GM13977 (cell line): ENCODE results near the gene C19orf67.
A peak's percentile ranks its signal among the peaks of the same experiment; 100 is the strongest.
"Not testable (repeated sequence)": the region's sequence is repeated elsewhere in the genome, so short reads cannot be mapped to it uniquely, and the experiment has no call there.

ENCODE experiments used
- DNase-seq: peaks from one replicate; pipeline ENCODE4 v3.0.0; 2012; ENCODE audit warnings: low spot score
- CTCF ChIP-seq: IDR thresholded peaks from 2 replicates; pipeline ENCODE4 v1.5.1; 2012; ENCODE audit warnings: mild to moderate bottlenecking, control low read depth; ENCODE audit not compliant: insufficient read depth; ENCODE audit errors: extremely low read depth, missing control alignments
- in situ Hi-C: fragments of 300-500 bp; cut with MboI; formaldehyde crosslinking; loops from one replicate; pipeline ENCODE4 v1.12.0; 2022; ENCODE audit warnings: low sequenced_read_pairs, low pct_unique_long_range_greater_than_20kb, mixed read lengths, inconsistent platforms; ENCODE audit not compliant: unreplicated experiment

Gene C19orf67

GRCh38 chr19:14053500-14053899 is 32.1 kb downstream of the C19orf67 start:
- TF ChIP-seq CTCF = no peak
- in situ Hi-C loops = loop anchor here (25.0 kb wide), 1 partner anchor 466 kb away; no protein-coding TSS in a partner anchor
- DNase-seq = no peak

- no peak for TF ChIP-seq CTCF
- no peak for DNase-seq
- in situ Hi-C loops = loop anchor here (25.0 kb wide), 1 partner anchor 466 kb away; no protein-coding TSS in a partner anchor
Observed at GRCh38 chr19:14053032-14053431, 32.6 kb downstream of the C19orf67 start.

- DNase-seq = no peak
- in situ Hi-C loops = loop anchor here (25.0 kb wide), 1 partner anchor 465 kb away; no protein-coding TSS in a partner anchor
- TF ChIP-seq CTCF = no peak
Observed at GRCh38 chr19:14052470-14052869, 33.1 kb downstream of the C19orf67 start.

- DNase-seq = no peak
- in situ Hi-C loops = loop anchor here (25.0 kb wide), 1 partner anchor 465 kb away; no protein-coding TSS in a partner anchor
- no peak for TF ChIP-seq CTCF
Observed at GRCh38 chr19:14051980-14052379, 33.6 kb downstream of the C19orf67 start.

GRCh38 chr19:14050961-14051360 is 34.6 kb downstream of the C19orf67 start:
- DNase-seq = not testable (repeated sequence)
- in situ Hi-C loops = loop anchor here (25.0 kb wide), 1 partner anchor 464 kb away; no protein-coding TSS in a partner anchor

- in situ Hi-C loops = loop anchor here (25.0 kb wide), 1 partner anchor 463 kb away; no protein-coding TSS in a partner anchor
- TF ChIP-seq CTCF = no peak
- DNase-seq = no peak
Observed at GRCh38 chr19:14050512-14050911, 35.1 kb downstream of the C19orf67 start.

GRCh38 chr19:14048443-14049153 is 37.0 kb downstream of the C19orf67 start:
- peak; percentile 87 for TF ChIP-seq CTCF
- in situ Hi-C loops = loop anchor here (5.0 kb wide), 1 partner anchor 166 kb away; no protein-coding TSS in a partner anchor
- DNase-seq = peak; percentile 75

GRCh38 chr19:14047866-14048265 is 37.7 kb downstream of the C19orf67 start:
- DNase-seq = not testable (repeated sequence)
- in situ Hi-C loops = loop anchor here (5.0 kb wide), 1 partner anchor 166 kb away; no protein-coding TSS in a partner anchor
